Duodenal mucosa (tissue), 2 donors: Measurements from ENCODE around the gene MYO3B.

Source experiments
- H3K27ac ChIP-seq: one replicate; pipeline ENCODE4 v1.7.0; 2013; ENCODE audit warnings: low read depth, low read length
- H3K27me3 ChIP-seq, 2 donors: one replicate each; pipeline ENCODE4 v1.7.0; 2013; ENCODE audit warnings: low read length in 2 of 2, control low read depth in 1 of 2; ENCODE audit not compliant: insufficient read depth in 2 of 2, control insufficient read depth in 1 of 2
- H3K36me3 ChIP-seq, 2 donors: one replicate each; pipeline ENCODE4 v1.7.0; 2013; ENCODE audit warnings: low read length in 2 of 2, control low read depth in 1 of 2; ENCODE audit not compliant: insufficient read depth in 2 of 2, control insufficient read depth in 1 of 2
- H3K4me1 ChIP-seq, 2 donors: one replicate each; pipeline ENCODE4 v1.7.0; 2013; ENCODE audit warnings: low read length in 2 of 2, control low read depth in 1 of 2; ENCODE audit not compliant: insufficient read depth in 2 of 2, control insufficient read depth in 1 of 2
- H3K4me3 ChIP-seq, 2 donors: one replicate each; pipeline ENCODE4 v1.7.0; 2013; ENCODE audit warnings: low read length in 2 of 2, low read depth in 1 of 2
- H3K9ac ChIP-seq, 2 donors: one replicate each; pipeline ENCODE4 v1.7.0; 2013; ENCODE audit warnings: low read length in 2 of 2, low read depth in 1 of 2
- H3K9me3 ChIP-seq, 2 donors: one replicate each; pipeline ENCODE4 v1.7.0; 2013; ENCODE audit warnings: low read length in 2 of 2, control low read depth in 1 of 2; ENCODE audit not compliant: control insufficient read depth in 1 of 2

MYO3B gene

DNA sequence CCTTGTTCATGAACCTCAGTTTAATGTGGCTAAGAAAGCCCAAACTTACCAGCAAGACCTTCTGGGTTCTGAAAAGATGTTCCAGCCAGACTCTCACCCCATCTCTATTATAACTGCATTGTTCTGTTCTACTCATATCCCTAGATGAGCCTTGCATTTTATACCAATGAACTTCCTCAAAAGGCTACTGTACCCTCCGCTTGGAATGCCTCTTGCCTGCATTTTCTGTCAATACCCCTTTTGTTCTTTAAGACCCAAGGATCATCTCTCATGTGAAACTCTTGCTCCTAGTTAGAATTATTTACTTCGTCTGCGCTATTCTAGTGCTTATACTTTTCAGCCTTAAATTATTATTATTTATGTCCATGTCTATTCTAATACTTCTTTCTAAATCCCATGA lies 181.5 kb downstream of the MYO3B start:
- Histone ChIP-seq H3K27me3 (peaks cover 0 to 6% of the 10 kb centered on the region in 2 donors), H3K4me1 (peaks cover 6 to 10% of the 10 kb centered on the region in 2 donors), H3K4me3 (no peak overlapping the region), H3K9me3 (no peaks in the 10 kb centered on the region), H3K36me3 (no peaks in the 10 kb centered on the region), H3K9ac (no peak overlapping the region), H3K27ac (no peak overlapping the region)

DNA sequence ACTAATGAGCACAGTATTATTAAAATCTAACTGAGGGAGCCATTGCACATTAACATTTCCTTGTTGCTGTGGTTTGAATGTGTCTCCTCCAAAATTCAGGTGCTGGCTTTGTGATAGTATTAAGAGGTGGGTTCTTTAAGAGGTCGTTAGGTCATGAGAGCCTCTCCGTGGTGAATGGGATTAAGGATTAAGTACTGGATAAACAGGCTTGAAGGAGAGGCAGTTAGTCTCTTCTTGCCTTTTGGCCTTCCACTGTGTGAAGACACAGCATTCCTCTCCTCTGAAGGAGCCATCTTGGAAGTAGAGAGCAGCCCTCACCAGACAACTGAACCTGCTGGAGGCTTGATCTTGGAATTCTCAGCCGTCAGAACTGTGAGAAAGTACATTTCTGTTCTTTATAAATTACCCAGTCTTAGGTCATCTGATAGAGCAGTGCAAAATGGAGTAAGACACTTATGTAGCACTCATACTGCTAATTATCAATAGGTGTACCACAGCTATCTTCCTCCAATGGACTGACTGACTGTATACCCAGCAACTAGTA lies 182.7 kb downstream of the MYO3B start:
- no peak overlapping the region for H3K4me3 ChIP-seq
- peaks cover 6 to 10% of the 10 kb centered on the region in 2 donors for H3K4me1 ChIP-seq
- peaks cover 4 to 6% of the 10 kb centered on the region in 2 donors for H3K27me3 ChIP-seq
- H3K27ac ChIP-seq: no peak overlapping the region
- H3K9ac ChIP-seq: no peak overlapping the region
- H3K9me3 ChIP-seq: no peaks in the 10 kb centered on the region
- no peaks in the 10 kb centered on the region for H3K36me3 ChIP-seq

DNA sequence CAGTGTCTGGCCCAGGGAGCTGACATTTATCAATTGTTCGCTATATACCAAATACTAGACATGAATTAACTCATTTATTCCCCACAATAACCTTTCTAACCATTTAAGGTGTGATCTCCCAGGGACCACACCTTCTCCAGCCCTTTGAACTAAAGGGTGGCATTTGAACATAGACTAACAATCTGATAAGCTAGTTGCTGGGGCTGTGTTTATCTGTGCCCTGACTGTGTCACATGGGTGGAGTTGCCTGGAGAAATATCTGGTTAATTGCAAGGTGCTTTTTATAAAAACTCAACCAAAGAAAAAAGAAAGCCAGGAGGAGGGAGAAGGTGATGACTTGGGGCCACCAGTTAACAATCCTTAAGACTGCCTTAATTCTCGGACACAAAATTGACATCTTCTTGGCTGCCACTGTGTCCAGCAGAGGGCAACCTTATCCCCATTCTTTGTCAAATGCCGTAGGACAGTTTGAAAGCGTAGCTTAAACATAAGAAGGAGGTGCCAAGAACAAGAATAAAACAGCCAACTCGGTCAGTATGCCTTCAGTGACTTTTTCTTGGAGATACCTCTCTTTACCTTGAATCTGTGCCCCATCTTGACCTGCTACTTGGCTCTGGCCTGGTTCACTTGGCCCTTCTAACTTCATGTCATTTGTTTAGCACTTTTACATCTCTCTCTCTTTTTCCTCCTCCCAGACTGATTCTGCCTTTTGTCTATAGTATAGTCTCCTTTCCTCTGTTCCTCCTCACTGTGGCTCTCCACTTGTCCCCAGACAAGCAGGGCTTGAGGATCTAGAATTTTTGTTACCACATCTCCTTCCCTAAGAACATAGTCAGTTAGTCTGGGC lies 183.4 kb downstream of the MYO3B start:
- peaks cover 6 to 10% of the 10 kb centered on the region in 2 donors for H3K4me1 ChIP-seq
- no peak overlapping the region for H3K27ac ChIP-seq
- no peaks in the 10 kb centered on the region for H3K9me3 ChIP-seq
- no peaks in the 10 kb centered on the region for H3K36me3 ChIP-seq
- H3K9ac ChIP-seq: no peak overlapping the region
- H3K27me3 ChIP-seq: peaks cover 4 to 6% of the 10 kb centered on the region in 2 donors
- H3K4me3 ChIP-seq: no peak overlapping the region

DNA sequence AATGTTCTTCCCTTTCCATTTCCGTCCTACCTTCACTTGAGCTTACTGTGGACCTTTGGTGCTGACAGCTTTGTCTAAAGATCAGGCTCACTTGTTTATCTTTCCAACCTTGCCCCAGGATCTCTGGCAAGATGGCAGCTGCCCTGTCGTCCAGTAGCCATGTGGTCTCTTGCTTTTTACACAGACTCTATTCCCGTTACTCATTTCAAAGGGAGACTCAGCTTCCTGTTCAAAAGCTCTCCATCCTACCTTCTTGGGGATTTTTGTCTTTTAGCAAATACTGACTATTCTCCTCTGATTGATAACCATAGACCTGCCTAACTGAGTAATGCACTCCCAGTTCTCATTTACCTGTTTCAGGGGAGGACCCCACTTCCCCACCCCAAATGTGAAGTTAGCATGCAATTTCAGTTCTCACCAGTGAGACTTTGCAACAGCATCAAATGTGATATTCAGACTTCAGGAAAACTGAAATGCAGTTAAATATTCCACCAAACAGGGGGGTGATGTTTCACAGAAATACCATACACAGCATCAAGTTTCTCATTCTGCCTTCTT lies 184.4 kb downstream of the MYO3B start:
- Histone ChIP-seq H3K36me3 (no peaks in the 10 kb centered on the region), H3K9ac (no peak overlapping the region), H3K4me3 (no peak overlapping the region), H3K4me1 (peaks cover 6 to 10% of the 10 kb centered on the region in 2 donors), H3K27me3 (peaks cover 10% of the 10 kb centered on the region in 2 donors), H3K9me3 (no peaks in the 10 kb centered on the region), H3K27ac (no peak overlapping the region)

DNA sequence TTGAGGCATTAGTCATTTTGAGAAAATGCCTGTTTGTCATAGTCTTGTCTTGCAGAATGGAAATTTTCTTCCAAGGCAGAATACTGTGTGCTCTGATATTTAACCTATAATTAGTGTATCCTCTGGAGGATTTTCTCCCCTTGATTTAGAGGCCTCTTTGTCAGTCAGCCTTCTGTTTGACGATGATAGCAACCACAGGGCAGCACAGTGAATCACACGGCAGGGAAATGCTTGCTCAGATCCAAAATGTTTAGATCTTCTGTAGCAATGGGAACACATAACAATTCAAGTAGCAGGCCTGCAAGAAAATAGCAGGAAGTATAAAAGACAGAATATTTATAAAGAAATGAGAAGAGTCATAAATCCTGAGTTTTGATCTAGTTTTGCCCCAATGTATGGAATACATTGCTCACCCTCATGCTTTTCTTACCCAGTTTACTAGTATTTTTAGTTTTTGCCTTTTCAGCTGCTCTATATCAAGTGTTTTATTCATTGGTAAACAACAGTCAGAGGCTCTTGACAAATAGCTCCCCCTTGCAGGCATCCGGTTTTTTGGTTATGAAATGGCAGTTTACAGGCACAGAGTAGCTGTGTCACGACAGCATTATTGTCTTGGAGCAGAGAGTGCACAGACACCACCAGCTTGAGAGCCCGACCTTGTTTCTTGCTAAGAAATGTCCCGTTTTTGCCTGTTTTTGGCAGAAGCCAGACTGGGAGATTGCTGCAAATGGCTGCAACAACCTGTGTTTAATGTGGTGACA lies 185.1 kb downstream of the MYO3B start:
- Histone ChIP-seq H3K4me1 (peaks cover 6 to 10% of the 10 kb centered on the region in 2 donors), H3K9me3 (no peaks in the 10 kb centered on the region)

DNA sequence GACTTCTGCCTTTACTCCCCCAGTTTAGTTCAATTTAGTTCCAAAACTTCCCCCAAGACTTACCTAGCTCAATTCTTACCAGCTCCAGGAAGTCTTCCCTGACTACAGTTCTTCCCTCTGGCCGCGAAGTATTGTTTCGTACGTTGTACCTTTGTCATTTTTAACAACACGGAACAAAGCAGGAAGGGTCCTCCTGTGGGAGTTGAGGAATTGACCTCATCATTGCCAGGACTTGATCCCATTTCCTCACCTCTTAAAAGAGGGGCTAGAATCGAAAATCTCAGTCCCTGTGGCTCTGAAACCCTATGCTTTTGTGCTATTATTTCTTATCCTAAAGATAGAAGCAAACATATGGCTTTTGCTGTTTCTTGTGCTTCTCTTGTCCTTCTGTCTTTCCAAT lies 187.1 kb downstream of the MYO3B start:
- H3K27ac ChIP-seq: no peak overlapping the region
- no peak overlapping the region for H3K9ac ChIP-seq
- peaks cover 6 to 10% of the 10 kb centered on the region in 2 donors for H3K4me1 ChIP-seq
- no peak overlapping the region for H3K4me3 ChIP-seq
- H3K36me3 ChIP-seq: no peaks in the 10 kb centered on the region
- H3K9me3 ChIP-seq: no peaks in the 10 kb centered on the region
- peaks cover 10 to 15% of the 10 kb centered on the region in 2 donors for H3K27me3 ChIP-seq

More for the DNA sequence above, 185.1 kb downstream of the MYO3B start:
- Histone ChIP-seq H3K27me3 (peaks cover 10% of the 10 kb centered on the region in 2 donors), H3K36me3 (no peaks in the 10 kb centered on the region), H3K9ac (no peak overlapping the region), H3K27ac (no peak overlapping the region), H3K4me3 (no peak overlapping the region)

DNA sequence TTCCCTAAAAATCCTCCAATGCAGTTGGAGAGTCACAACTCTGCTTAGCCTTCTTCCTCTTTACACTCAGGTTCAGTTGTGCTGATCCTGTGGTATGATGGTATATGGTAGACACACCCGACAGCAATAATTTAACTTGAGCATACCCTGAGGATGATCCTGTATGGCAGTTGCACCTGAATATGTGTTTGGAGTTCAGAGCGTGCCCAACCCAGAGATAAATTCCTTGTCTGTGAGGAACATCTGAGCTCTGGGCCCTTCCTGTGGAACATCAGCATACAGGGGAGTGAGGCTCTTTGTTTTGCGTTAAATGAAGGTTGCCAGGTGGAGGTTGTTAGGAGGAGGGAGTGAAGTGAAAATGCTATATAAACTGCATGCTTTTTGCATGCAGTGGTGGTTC lies 187.7 kb downstream of the MYO3B start:
- Histone ChIP-seq H3K27me3 (peaks cover 14% of the 10 kb centered on the region in 2 donors), H3K9ac (no peak overlapping the region), H3K4me3 (no peak overlapping the region), H3K4me1 (peaks cover 4 to 8% of the 10 kb centered on the region in 2 donors), H3K27ac (no peak overlapping the region), H3K9me3 (no peaks in the 10 kb centered on the region), H3K36me3 (no peaks in the 10 kb centered on the region)

DNA sequence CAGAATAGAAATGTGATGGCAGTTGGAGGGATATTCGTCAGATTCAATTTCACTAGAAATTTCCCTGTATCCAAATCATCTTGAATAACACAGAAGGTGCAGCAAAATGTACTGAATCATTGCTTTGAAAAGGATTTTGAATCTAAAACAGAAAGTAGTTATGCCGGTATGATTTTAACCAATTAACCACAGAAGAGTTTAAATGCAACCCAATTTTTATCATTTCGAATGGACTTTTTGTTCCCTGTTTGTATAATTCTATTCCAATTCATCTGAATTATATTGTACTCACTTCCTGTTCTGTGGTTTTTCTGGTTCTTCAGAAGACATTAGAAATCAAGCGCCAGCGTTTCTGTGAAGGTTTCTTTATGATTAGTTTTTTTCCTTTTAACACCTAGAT lies 190.4 kb downstream of the MYO3B start:
- H3K36me3 ChIP-seq: no peaks in the 10 kb centered on the region
- H3K9me3 ChIP-seq: no peaks in the 10 kb centered on the region
- no peak overlapping the region for H3K9ac ChIP-seq
- no peaks in the 10 kb centered on the region for H3K4me1 ChIP-seq
- no peak overlapping the region for H3K27ac ChIP-seq
- no peak overlapping the region for H3K4me3 ChIP-seq
- H3K27me3 ChIP-seq: peaks cover 14 to 17% of the 10 kb centered on the region in 2 donors

DNA sequence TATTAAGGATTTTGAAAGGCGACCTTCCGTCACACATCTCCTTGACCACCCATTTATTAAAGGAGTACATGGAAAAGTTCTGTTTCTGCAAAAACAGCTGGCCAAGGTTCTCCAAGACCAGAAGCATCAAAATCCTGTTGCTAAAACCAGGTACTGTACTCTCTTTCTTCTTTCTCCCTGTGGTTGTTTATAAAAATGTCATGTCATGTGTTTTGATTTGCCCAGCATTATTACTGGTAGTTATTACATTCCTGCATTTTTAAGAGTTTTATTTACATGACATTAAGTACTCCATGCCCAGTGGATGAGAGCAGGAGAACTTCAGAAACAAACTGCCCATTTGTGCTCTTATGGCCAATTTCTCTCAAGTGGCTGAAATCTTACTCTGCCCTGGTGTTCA lies 191.3 kb downstream of the MYO3B start:
- Histone ChIP-seq H3K9me3 (no peaks in the 10 kb centered on the region), H3K27me3 (peaks cover 13 to 17% of the 10 kb centered on the region in 2 donors), H3K9ac (no peak overlapping the region), H3K4me3 (no peak overlapping the region), H3K27ac (no peak overlapping the region), H3K4me1 (no peaks in the 10 kb centered on the region), H3K36me3 (no peaks in the 10 kb centered on the region)

DNA sequence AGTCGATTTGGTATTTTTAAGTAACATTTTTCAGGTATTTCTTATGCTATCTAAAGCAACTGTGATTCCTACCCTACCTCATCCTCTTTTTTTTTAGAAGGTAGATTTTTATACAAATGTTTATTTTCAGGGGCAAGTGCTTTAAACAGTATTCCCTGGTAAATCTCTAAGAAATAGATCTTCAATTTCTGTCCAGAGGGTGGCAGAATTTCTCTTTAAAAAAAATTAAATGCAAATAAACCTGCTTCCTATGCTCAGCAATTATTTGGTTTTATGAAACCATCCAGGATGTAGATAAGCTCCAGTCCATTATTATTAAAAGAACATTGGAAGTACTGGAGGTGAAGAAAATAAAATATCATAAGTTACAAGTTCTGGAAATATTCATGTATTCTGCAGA lies 191.9 kb downstream of the MYO3B start:
- no peak overlapping the region for H3K27ac ChIP-seq
- H3K4me3 ChIP-seq: no peak overlapping the region
- no peaks in the 10 kb centered on the region for H3K9me3 ChIP-seq
- peaks cover 13 to 19% of the 10 kb centered on the region in 2 donors for H3K27me3 ChIP-seq
- no peaks in the 10 kb centered on the region for H3K4me1 ChIP-seq
- no peaks in the 10 kb centered on the region for H3K36me3 ChIP-seq
- H3K9ac ChIP-seq: no peak overlapping the region
